Measurements from ENCODE around the gene CCND1. TPM values are rescaled to one million over a fixed set of nuclear protein-coding genes. Genes with fewer than 3 reads are reported as not detected.

CCND1 gene
- total and polyA plus RNA-seq, 10 donors = 4.3 to 96.6 (median 59.0) TPM

- Histone ChIP-seq H3K27me3 (replicated peaks in 1 of 7) (no peaks in the 10 kb centered on the region), H3K4me3 (no peak overlapping the region)
- peak; percentile 23 for DNase-seq
These were observed 23.9 kb downstream of the CCND1 start for GRCh38 chr11:69664901-69665300.

GRCh38 chr11:69665669-69666068 is 24.7 kb downstream of the CCND1 start:
- Histone ChIP-seq H3K27me3 (replicated peaks in 1 of 7) (no peaks in the 10 kb centered on the region), H3K9me3 (no peaks in the 10 kb centered on the region), H3K4me1 (peaks cover 0 to 11% (median 8%) of the 10 kb centered on the region in 6 donors), H3K4me3 (no peak overlapping the region), H3K27ac (no peak overlapping the region), H3K36me3 (peaks cover 0 to 95% (median 57%) of the 10 kb centered on the region in 6 donors)
- no peak for TF ChIP-seq POLR2AphosphoS5 (IDR thresholded peaks at IDR 0.05)
- TF ChIP-seq POLR2A (IDR thresholded peaks at IDR 0.05) = no peak
- no peak for TF ChIP-seq CTCF (IDR thresholded peaks at IDR 0.05 in 8 of 11, conservative IDR thresholded peaks at IDR 0.05 in 3 of 11)
- DNase-seq = peak; percentile 28
- WGBS, 5 donors = 94 to 98% (median 96%) methylated on average over 11 of the region's 11 CpGs
- intact Hi-C loops (cut with DNase I; ENCODE audit: low total_unique reads) = no loop called here

More at GRCh38 chr11:69664901-69665300, 23.9 kb downstream of the CCND1 start:
- Histone ChIP-seq H3K9me3 (no peaks in the 10 kb centered on the region), H3K36me3 (peaks cover 0 to 91% (median 52%) of the 10 kb centered on the region in 6 donors), H3K4me1 (peaks cover 0 to 3% (median under 1%) of the 10 kb centered on the region in 6 donors), H3K27ac (no peak overlapping the region)
- TF ChIP-seq POLR2AphosphoS5 (IDR thresholded peaks at IDR 0.05) = no peak
- 91 to 94% (median 93%) methylated on average over 8 of the region's 8 CpGs for WGBS, 5 donors
- intact Hi-C loops (cut with DNase I; ENCODE audit: low total_unique reads) = no loop called here

- peak; percentile 39 for DNase-seq
- TF ChIP-seq CTCF (IDR thresholded peaks at IDR 0.05 in 8 of 11, conservative IDR thresholded peaks at IDR 0.05 in 3 of 11) (no peak), POLR2AphosphoS5 (IDR thresholded peaks at IDR 0.05) (no peak), POLR2A (IDR thresholded peaks at IDR 0.05) (no peak)
- H3K4me3 ChIP-seq = no peak overlapping the region
- intact Hi-C loops (cut with DNase I; ENCODE audit: low total_unique reads) = no loop called here
- H3K27ac ChIP-seq = no peak overlapping the region
- H3K4me1 ChIP-seq = peaks cover 0 to 15% (median 9%) of the 10 kb centered on the region in 6 donors
- H3K36me3 ChIP-seq = peaks cover 0 to 95% (median 63%) of the 10 kb centered on the region in 6 donors
- H3K9me3 ChIP-seq = no peaks in the 10 kb centered on the region
- no peaks in the 10 kb centered on the region for H3K27me3 ChIP-seq (replicated peaks in 1 of 7)
- WGBS, 5 donors = 93 to 96% (median 95%) methylated on average over 14 of the region's 14 CpGs
These were observed 25.3 kb downstream of the CCND1 start for GRCh38 chr11:69666261-69666660.

GRCh38 chr11:69666752-69667536 is 26.0 kb downstream of the CCND1 start:
- H3K36me3 ChIP-seq = peaks cover 0 to 98% (median 69%) of the 10 kb centered on the region in 6 donors

More at GRCh38 chr11:69666752-69667536, 26.0 kb downstream of the CCND1 start:
- DNase-seq = peak; percentile 51
- Histone ChIP-seq H3K4me3 (no peak overlapping the region), H3K27ac (no peak overlapping the region), H3K27me3 (replicated peaks in 1 of 7) (no peaks in the 10 kb centered on the region), H3K4me1 (peaks cover 0 to 15% (median 9%) of the 10 kb centered on the region in 6 donors), H3K9me3 (no peaks in the 10 kb centered on the region)
- WGBS, 5 donors = 90 to 95% (median 93%) methylated on average over 27 to 33 of the region's 33 CpGs
- intact Hi-C loops (cut with DNase I; ENCODE audit: low total_unique reads) = no loop called here
- TF ChIP-seq POLR2A (IDR thresholded peaks at IDR 0.05) = no peak
- TF ChIP-seq POLR2AphosphoS5 (IDR thresholded peaks at IDR 0.05) = peak in 1 of 3 donors; percentile 26
